Pancreas (tissue), 10 donors: ENCODE data around the gene GPR65. TPM values are rescaled to one million over a fixed set of nuclear protein-coding genes. Genes with fewer than 3 reads are reported as not detected.

Experiments used
- ATAC-seq, 4 donors: fragments of 200-7000 bp; cut with Tn5 transposase; one replicate each; pipeline versions ENCODE4 v1.8.0 to v1.9.1; 2020; ENCODE audit warnings: mild to moderate bottlenecking in 4 of 4, moderate library complexity in 4 of 4
- DNase-seq, 6 donors: peaks; one replicate each; pipeline ENCODE4 v3.0.0-alpha.2; 2020
- FAIRE-seq: peaks from 2 replicates; lab custom pipeline; 2012; peaks lifted over from hg19 to GRCh38; lab: Jason Lieb, UNC
- H3K27ac ChIP-seq, 4 donors: fragments of 200-600 bp; sonication (generic); 1 replicate in 3 of 4; 2 replicates in 1 of 4; pipeline versions ENCODE4 v1.5.0 to v1.8.0; 2020
- H3K27me3 ChIP-seq, 4 donors: fragments of 200-600 bp; one replicate each; pipeline ENCODE4 v1.8.0; 2021
- H3K36me3 ChIP-seq, 3 donors: fragments of 200-600 bp; sonication (generic) in 1 of 3; one replicate each; pipeline versions ENCODE4 v1.5.0 to v1.8.0; 2020 to 2021
- H3K4me1 ChIP-seq, 3 donors: fragments of 200-600 bp; one replicate each; pipeline ENCODE4 v1.8.0; 2021
- H3K4me3 ChIP-seq, 4 donors: fragments of 200-600 bp; sonication (generic) in 2 of 4; one replicate each; pipeline versions ENCODE4 v1.5.0 to v1.8.0; 2020 to 2021
- H3K9me3 ChIP-seq, 4 donors: fragments of 200-600 bp; one replicate each; pipeline ENCODE4 v1.8.0; 2021
- WGBS, 2 donors: extraction: QIAGEN DNeasy Blood & Tissue Kit; methylation state at CpG; one replicate each; pipeline ENCODE4 v1.1.7; 2013; 5-methylcytosine and 5-hydroxymethylcytosine counted together
- intact Hi-C, 3 donors: fragments of 100-400 bp; cut with DNase I; formaldehyde crosslinking; loops; one replicate each; pipeline versions ENCODE4 v1.11.1 to v1.14.2; 2022
- polyA plus RNA-seq, 2 donors: library from polyadenylated mRNA; stranded (reverse); fragments of 200-250 nt; gene quantifications; one replicate each; pipeline ENCODE4 v1.2.3, GENCODE V29; 2013
- total RNA-seq, 6 donors: library from RNA; stranded (reverse); fragmentation: NEBNext Ultra II Directional in 4 of 6; extraction: Animal tissue kit (Norgen Biotek cat#: 25700) in 4 of 6; gene quantifications; one replicate each; pipeline versions ENCODE4 v1.2.1 to v1.2.4, GENCODE V29; 2021 to 2023
- TF ChIP-seq, protein P1 (sequence below), 4 donors: fragments of 200-600 bp; sonication (generic) in 3 of 4; IDR thresholded peaks; one replicate each; pipeline versions ENCODE4 v1.5.0 to v1.8.0; 2021; ENCODE audit warnings: antibody characterized with exemption in 4 of 4
- donor health status: healthy with polysubstance abuse.
- donor health status: DM: no; HTN: no; CAD: no; lungs with moderate emphysema.
- donor health status: DM: no; HTN: no; CAD: no.
- donor health status: control.
- donor health status: control.
- donor health status: Bipolar disorder and iron deficiency.
- donor health status: DM: yes; HTN: yes; CAD: no.
- donor health status: DM: no; HTN: no; CAD: no.
- donor health status: DM: no; HTN: no; CAD: no.
- donor health status: DM: yes; HTN: yes; CAD: no.

The GPR65 gene
- total and polyA plus RNA-seq, 8 donors = 0.14 to 1.7 (median 0.22) TPM

DNA sequence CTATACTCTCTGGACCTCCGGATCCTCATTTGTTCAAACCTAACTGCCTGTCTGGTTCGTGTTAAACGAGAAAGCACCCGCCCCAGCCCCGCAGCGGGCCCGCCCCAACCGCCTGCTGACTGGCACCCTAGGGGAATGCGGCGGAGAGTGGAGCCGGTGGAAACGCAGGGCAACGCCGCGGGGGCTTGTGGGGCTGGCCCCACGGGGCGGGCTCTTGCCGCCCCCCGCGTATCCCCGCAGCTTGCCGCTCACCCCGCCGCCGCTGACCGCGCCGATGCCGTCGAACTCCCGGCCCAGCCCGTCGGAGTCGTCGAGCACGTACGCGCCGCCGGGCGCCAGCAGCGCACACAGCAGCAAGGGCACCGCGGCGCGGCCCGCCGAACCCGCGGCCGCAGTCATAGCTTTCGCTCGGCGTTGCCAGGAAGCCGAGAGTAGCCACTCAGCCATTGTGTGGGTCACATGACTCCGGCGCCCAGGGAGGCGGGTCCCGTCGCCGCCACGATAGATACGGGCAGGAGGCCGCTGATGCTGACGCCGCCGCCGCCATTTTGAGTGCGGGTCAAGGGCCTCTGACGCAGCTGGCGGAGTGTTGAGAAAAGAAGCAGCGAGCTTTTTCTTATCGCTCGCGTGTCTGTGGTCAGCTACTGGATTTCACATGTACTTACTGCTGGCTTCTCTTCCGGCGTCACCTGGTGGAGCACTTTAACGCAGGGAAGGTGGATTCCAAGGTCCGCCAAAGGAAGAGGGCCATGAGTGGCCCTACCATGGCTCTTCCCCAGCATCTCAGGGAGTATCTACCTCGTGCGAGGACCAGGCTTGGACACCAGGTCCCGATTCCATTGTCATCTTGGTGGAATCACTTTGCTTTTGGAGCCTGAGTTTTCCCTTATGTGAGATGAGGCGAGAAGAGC, 12.0 kb upstream of the GPR65 start, which contains the start of gene GALC:
Gene GALC (minus strand): TSS at position 465 of the 911 bp plus-strand sequence. CDS start 18 bp downstream, at position 447.
- ATAC-seq (peak; percentile 91 to 97 (median 96)), DNase-seq (peak; percentile 92 to 97 (median 94))
- intact Hi-C loops = no loop called here

DNA sequence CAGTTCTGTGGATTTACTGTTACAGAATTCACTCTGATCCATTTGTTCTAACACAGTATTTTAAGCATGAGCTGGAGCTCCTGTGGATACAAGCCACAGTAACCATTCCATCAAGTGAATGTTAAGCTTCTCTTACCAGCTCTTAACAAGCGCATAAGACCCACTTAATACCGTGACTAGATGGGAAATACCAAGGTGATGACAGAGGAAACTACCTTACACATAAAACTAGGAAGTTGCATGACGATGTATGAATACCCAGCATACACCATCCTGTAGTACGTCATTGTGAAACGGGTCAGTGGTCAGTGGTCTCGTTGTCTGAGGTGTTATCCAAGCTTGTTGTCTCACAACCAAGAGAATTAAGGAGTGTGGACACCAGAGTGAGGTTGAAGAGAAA, 10.0 kb upstream of the GPR65 start:
- Histone ChIP-seq H3K36me3 (no peaks in the 10 kb centered on the region), H3K4me1 (peaks cover 0 to 15% (median 4%) of the 10 kb centered on the region in 3 donors), H3K9me3 (no peaks in the 10 kb centered on the region), H3K27me3 (no peaks in the 10 kb centered on the region), H3K27ac (peak overlapping the region in 2 of 4 donors; percentile 9 to 44), H3K4me3 (no peak overlapping the region)
- intact Hi-C loops = no loop called here
- DNase-seq = no peak
- TF ChIP-seq, protein P1, sequence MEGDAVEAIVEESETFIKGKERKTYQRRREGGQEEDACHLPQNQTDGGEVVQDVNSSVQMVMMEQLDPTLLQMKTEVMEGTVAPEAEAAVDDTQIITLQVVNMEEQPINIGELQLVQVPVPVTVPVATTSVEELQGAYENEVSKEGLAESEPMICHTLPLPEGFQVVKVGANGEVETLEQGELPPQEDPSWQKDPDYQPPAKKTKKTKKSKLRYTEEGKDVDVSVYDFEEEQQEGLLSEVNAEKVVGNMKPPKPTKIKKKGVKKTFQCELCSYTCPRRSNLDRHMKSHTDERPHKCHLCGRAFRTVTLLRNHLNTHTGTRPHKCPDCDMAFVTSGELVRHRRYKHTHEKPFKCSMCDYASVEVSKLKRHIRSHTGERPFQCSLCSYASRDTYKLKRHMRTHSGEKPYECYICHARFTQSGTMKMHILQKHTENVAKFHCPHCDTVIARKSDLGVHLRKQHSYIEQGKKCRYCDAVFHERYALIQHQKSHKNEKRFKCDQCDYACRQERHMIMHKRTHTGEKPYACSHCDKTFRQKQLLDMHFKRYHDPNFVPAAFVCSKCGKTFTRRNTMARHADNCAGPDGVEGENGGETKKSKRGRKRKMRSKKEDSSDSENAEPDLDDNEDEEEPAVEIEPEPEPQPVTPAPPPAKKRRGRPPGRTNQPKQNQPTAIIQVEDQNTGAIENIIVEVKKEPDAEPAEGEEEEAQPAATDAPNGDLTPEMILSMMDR (IDR thresholded peaks at IDR 0.05) = no peak
- ATAC-seq = no peak
- 94 to 96% methylated on average over 6 of the region's 6 CpGs for WGBS, 2 donors
- no peak for FAIRE-seq

More for the DNA sequence above, 12.0 kb upstream of the GPR65 start, which contains the start of gene GALC:
- no peaks in the 10 kb centered on the region for H3K36me3 ChIP-seq
- TF ChIP-seq, protein P1 (IDR thresholded peaks at IDR 0.05) = no peak
- H3K4me3 ChIP-seq = peak within 1 kb of the TSS; percentile 68 to 86 (median 79)
- FAIRE-seq = no peak
- H3K27ac ChIP-seq = peak within 1 kb of the TSS; percentile 79 to 97 (median 92)
- WGBS, 2 donors = 2% methylated on average over 55 to 83 of the region's 83 CpGs
- peaks cover 0 to 15% (median 4%) of the 10 kb centered on the region in 3 donors for H3K4me1 ChIP-seq
- H3K9me3 ChIP-seq = no peaks in the 10 kb centered on the region
- H3K27me3 ChIP-seq = no peaks in the 10 kb centered on the region

DNA sequence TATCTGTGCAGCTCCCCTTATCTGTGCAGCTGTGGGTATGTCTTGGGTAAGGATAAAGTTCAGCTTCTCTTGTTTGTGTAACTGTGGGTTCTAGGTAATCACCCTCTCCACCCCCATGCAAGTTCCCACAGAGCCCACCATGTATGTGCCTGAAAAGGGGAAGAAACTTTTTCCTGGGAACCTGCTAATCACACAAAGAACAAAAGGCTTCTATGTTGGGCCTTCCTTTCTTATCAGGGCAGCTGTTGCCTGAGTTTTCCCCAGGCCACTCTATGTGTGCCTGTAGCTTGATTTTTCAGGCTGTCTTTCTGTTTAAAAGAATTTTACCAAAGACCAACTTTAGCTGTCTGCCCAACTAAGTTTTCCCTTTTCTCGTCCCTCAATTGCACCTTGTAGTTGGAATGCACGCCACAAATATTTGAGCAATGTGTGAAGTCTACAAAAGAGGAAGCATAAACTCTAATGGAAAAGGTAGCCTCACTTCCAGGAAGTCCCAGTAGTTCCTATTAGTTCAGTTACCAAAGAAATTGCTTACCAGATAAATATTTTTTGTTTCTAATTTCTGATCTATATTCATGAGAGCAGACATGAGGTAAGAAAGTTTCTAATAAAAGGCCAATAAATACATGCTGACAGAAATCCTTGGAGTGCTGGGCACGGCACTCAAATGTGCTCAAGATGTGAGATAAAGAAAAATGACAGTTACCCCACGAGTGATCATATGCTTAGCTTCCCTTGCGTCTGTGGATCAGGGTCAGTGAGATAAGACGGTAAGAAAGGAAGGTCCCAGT, 9.2 kb upstream of the GPR65 start:
- TF ChIP-seq, protein P1 (IDR thresholded peaks at IDR 0.05) = no peak
- Histone ChIP-seq H3K9me3 (no peaks in the 10 kb centered on the region), H3K4me3 (no peak overlapping the region), H3K4me1 (peaks cover 0 to 15% (median 4%) of the 10 kb centered on the region in 3 donors), H3K36me3 (no peaks in the 10 kb centered on the region), H3K27ac (peak overlapping the region in 2 of 4 donors; percentile 9 to 44), H3K27me3 (no peaks in the 10 kb centered on the region)
- intact Hi-C loops = no loop called here
- 40 to 52% methylated on average over 6 of the region's 6 CpGs for WGBS, 2 donors
- FAIRE-seq (no peak), ATAC-seq (no peak), DNase-seq (no peak)

DNA sequence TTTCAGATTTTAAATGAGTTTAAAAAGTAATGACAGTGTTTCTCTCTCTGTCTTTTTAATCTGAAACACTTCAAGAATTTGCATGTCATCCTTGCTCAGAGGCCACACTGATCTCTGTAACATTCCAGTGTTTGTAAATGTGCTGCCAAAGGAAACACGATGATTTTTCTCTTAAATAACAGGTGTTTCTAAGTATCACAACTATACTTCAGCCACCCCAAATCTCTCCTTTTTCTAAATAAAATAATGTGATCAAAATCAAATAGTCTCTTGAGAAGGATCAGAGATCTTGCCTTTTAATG, 8.7 kb upstream of the GPR65 start:
- H3K4me3 ChIP-seq = no peak overlapping the region
- 15 to 28% methylated on average over 1 of the region's 1 CpG for WGBS, 2 donors
- intact Hi-C loops = no loop called here
- DNase-seq (no peak), ATAC-seq (no peak), FAIRE-seq (no peak)
- peak overlapping the region in 1 of 4 donors; percentile 44 for H3K27ac ChIP-seq
- TF ChIP-seq, protein P1 (IDR thresholded peaks at IDR 0.05) = no peak
- H3K36me3 ChIP-seq = no peaks in the 10 kb centered on the region
- peaks cover 0 to 15% (median 4%) of the 10 kb centered on the region in 3 donors for H3K4me1 ChIP-seq
- no peaks in the 10 kb centered on the region for H3K27me3 ChIP-seq
- H3K9me3 ChIP-seq = no peaks in the 10 kb centered on the region
